ENCODE results near the gene SULT1A2.
"Not testable (repeated sequence)": the region's sequence is repeated elsewhere in the genome, so short reads cannot be mapped to it uniquely, and the experiment has no call there.

Gene SULT1A2

GRCh38 chr16:28617874-28618273, 21.0 kb upstream of the SULT1A2 start:
- no peak for TF ChIP-seq CTCF (conservative IDR thresholded peaks at IDR 0.05; ENCODE audit: low read depth, low read length)
- H3K4me3 ChIP-seq (ENCODE audit: low read depth, low read length) = no peak overlapping the region
- DNase-seq (ENCODE audit: low read depth) = no peak

GRCh38 chr16:28616636-28617035, 19.8 kb upstream of the SULT1A2 start:
- TF ChIP-seq CTCF (conservative IDR thresholded peaks at IDR 0.05; ENCODE audit: low read depth, low read length) = no peak
- no peak overlapping the region for H3K4me3 ChIP-seq (ENCODE audit: low read depth, low read length)
- no peak for DNase-seq (ENCODE audit: low read depth)

DNA sequence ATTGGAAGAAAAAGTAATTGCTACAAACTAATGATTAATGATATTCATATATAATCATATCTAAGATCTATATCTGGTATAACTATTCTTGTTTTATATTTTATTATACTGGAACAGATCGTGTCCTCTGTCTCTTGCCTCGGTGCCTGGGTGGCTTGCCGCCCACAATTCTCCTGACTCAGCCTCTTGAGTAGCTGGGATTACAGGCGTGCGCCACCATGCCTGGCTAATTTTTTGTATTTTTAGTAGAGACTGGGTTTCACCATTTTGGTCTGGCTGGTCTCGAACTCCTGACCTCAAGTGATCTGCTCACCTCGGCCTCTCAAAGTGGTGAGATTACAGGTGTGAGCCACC, 19.4 kb upstream of the SULT1A2 start:
- not testable (repeated sequence) for H3K4me3 ChIP-seq (ENCODE audit: low read depth, low read length)

GRCh38 chr16:28615486-28616223, 18.8 kb upstream of the SULT1A2 start:
- H3K4me3 ChIP-seq (ENCODE audit: low read depth, low read length) = not testable (repeated sequence)
- peak; percentile 64 for TF ChIP-seq CTCF (conservative IDR thresholded peaks at IDR 0.05; ENCODE audit: low read depth, low read length)
- DNase-seq (ENCODE audit: low read depth) = peak; percentile 50

More for the DNA sequence above, 19.4 kb upstream of the SULT1A2 start:
- not testable (repeated sequence) for DNase-seq (ENCODE audit: low read depth)

DNA sequence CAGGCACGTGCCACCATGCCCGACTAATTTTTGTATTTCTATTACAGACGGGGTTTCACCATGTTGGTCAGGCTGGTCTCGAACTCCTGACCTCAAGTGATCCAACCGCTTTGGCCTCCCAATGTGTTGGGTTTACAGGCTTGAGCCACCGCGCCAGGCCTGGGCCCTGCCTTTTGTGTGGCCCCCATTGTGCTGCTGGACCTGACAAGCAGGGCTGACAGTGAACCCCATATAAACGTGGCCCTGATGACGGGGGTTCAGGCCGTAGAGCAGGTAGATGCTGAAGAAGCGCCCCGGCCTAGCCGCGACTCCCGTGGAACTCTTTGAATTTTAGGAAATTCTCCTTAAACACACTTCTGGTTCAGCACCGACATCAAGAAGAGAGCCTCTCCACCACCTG, 17.7 kb upstream of the SULT1A2 start:
- not testable (repeated sequence) for DNase-seq (ENCODE audit: low read depth); H3K4me3 ChIP-seq (ENCODE audit: low read depth, low read length)

GRCh38 chr16:28613912-28614311, 17.1 kb upstream of the SULT1A2 start:
- not testable (repeated sequence) for H3K4me3 ChIP-seq (ENCODE audit: low read depth, low read length); DNase-seq (ENCODE audit: low read depth)

DNA sequence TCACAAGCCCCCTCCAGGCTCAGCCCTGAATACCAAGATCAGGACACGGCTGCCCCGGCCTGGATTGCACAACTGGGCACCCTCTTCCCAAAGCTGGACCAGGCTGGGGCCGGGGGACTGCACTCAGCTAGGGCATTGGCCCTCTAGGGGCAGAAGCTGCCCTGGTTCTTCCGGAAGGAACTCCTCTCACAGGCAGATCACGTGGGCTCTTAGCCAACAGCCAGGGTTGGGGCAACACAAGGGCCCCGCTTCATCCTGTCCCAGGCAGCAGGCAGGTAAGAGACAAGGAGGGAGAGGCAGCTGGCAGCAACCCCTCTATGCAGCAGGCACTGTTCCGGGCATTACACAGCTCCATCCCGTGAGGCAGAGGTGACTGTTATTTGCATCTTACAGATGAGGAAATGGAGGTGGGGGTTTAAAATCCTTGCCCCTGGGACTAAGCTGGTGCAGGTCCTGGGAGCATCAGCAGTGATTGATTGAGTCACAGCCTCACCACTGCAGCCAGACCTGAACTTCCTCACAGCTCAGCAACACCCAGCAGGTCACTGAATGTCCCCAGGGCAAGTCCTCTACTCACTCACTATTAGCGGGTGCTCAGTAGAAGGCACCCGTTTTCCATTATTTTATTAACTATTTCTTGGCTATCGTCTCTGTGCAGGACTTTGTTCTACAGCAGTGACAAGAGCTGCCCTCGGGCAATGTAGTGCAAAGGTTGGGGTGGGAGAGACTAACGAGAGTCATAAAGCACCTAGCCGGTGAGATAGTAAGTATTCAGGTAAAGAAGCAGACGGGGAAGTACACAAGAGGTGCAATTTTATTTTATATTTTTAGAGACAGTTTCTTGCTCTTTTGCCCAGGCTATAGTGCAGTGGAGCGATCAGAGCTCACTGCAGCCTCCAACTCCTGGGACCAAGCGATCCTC, 15.8 kb upstream of the SULT1A2 start:
- DNase-seq (ENCODE audit: low read depth); H3K4me3 ChIP-seq (ENCODE audit: low read depth, low read length): not testable (repeated sequence)

- DNase-seq (ENCODE audit: low read depth) = no peak
- no peak overlapping the region for H3K4me3 ChIP-seq (ENCODE audit: low read depth, low read length)
- TF ChIP-seq CTCF (conservative IDR thresholded peaks at IDR 0.05; ENCODE audit: low read depth, low read length) = no peak
Observed at GRCh38 chr16:28610595-28611191, 13.8 kb upstream of the SULT1A2 start.

Data from choroid plexus epithelial cell (primary cell).